A172 (cell line): Measurements from ENCODE around the gene FOXP2. TPM values are rescaled to one million over a fixed set of nuclear protein-coding genes. Genes with fewer than 3 reads are reported as not detected.
"Not testable (repeated sequence)": the region's sequence is repeated elsewhere in the genome, so short reads cannot be mapped to it uniquely, and the experiment has no call there.

Source experiments
- DNase-seq: peaks from one replicate; pipeline ENCODE4 v3.0.0-alpha.2; 2015; ENCODE audit warnings: low spot score
- total RNA-seq: library from RNA; depleted of rRNA; stranded (reverse); fragments of >200 nt; shearing (Covaris generic); gene quantifications from 2 replicates; pipeline ENCODE4 v1.2.3, GENCODE V29; 2014

The FOXP2 gene
- total RNA-seq, 1 experiment from 2014 or later, result 0.12 TPM

GRCh38 chr7:114590298-114590697 is 175.7 kb downstream of the FOXP2 start:
- DNase-seq, result no peak

GRCh38 chr7:114598946-114599345 is 184.3 kb downstream of the FOXP2 start:
- no peak for DNase-seq

- DNase-seq, result no peak
These were observed 191.5 kb downstream of the FOXP2 start for GRCh38 chr7:114606100-114606499.

GRCh38 chr7:114608822-114609221 is 194.2 kb downstream of the FOXP2 start:
- DNase-seq, result not testable (repeated sequence)

DNA sequence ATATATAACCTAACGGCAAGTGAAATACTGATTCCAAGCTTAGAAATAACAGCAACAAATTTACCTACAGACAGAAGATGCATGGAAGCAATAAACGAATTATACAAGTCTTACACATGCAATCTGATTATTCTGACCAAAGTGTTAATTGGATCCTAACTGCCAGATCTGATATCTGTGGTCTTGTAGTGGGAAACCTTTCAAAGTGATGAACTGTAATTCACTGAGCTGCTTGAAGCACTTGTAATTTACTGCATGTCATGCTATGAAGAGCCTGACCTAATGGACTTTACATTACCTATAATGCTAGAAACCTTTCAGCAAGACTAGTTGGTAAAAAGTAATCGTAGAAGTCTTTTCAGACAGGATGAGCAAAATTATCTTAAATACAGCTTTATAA is 205.6 kb downstream of the FOXP2 start:
- DNase-seq, result no peak

DNA sequence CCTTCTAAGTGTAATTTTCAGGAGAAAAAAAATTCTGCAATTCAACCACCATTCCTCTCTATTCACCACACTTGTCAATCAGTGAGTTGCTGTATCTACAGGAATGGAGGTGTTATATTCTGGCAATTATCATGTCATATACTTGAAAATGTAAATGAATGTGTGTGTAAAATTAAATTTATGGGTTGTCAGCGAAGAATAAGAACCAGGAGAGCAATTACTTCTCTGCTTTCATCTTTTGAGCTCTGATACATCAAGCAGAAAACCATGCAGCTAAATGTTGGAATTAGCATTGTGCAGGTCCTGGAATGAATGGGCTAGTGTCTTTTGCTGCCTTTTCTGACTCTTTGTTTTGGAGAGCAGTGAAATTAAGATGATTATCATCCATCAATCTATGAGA is 207.6 kb downstream of the FOXP2 start:
- no peak for DNase-seq

DNA sequence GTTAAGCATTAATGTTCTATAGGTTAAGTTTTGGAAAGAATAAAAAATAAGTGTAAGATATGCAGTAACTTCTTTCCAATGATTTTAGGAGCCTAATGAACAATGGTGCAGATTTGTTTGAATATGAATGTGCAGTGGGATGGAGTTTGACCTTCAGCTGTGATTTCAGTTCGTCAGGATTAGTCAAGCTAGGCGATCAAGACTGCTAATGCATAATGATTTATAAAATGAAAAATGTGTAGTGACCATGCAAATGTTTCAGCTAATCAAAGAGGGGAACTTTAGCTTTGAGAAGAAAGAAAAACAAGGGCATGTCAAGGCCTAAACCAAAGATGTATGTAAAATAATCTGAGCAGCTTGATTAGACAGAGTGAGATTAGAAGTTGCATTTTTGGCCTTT is 208.5 kb downstream of the FOXP2 start:
- no peak for DNase-seq

GRCh38 chr7:114627231-114627630 is 212.6 kb downstream of the FOXP2 start:
- DNase-seq, result no peak

- no peak for DNase-seq
These were observed 213.7 kb downstream of the FOXP2 start for GRCh38 chr7:114628362-114628761.

GRCh38 chr7:114629762-114630161 is 215.1 kb downstream of the FOXP2 start:
- no peak for DNase-seq

DNA sequence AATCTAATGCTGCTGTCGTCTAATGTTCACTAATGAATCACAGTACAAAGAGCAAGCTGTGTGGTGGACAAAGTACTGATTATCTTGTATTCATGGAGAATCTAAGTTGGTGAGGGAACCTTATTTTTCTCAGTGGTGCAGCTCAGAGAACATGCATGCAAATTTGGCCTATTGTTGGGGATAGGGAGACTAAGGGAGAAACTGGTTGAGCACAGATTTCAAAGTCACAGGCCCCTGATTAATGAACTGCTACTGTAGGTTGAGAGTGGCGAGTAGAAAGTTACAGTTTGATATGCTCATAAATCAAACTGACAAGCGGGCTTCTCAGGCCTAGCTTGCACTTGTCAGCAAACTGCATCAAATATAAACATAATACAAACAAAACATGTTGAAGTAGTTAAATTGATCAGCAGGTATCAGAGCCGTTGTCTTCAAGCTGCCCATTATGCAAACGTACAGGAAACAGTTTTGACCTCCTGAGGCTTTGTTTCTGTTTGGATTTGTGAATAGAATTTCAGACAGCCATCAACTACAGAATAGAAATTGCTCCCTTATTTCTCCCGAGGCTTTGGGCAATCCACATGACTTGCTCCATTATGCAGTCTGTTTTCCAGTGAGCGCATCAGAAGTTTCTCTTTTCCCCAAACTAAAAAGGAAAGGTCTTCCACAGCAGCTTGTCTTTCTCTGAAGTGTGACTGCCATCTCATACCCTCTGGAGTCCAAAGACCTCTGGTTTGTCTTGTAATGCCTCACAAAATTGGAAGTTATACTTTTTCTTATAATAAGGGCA is 215.8 kb downstream of the FOXP2 start:
- no peak for DNase-seq

GRCh38 chr7:114631249-114631822 is 216.7 kb downstream of the FOXP2 start:
- no peak for DNase-seq

- no peak for DNase-seq
These were observed 224.8 kb downstream of the FOXP2 start for GRCh38 chr7:114639451-114639850.

GRCh38 chr7:114644455-114644854 is 229.8 kb downstream of the FOXP2 start:
- DNase-seq, result no peak

DNA sequence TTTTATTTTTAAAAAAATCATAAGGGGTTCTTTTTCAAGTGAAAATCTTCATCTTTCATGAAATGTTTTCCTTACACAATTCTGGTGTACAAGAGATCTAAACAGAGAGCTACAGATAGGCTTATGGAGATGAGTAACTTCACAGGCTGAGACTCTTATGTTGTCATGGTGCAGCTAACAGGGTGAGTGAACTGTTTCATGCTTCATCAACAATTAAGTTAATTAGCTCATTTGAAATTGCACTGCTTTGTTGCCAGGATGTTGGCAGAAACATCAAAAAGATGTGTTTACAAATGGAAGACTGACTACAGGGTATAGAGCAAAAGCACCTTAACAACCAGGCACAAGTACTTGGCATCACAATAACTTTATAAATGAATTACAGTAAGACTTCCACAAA is 230.8 kb downstream of the FOXP2 start:
- DNase-seq, result no peak

DNA sequence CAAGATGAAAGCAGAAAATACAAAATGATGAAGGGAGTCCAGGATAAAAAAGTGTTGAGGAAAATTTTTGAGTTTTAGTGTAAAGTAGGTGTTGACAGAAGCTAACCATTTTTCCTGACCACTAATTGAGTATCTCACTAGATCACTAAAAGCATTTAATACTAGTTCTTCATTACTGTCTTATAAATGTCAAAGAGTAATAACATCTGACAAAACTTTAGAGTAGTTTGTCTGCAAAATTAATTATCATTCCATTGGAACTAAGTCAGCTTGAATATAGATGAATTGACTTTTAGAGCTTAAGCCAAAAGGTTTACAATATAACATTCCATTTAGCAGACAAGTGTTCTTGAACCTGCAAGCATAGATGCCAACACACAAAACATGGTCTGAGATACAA is 232.9 kb downstream of the FOXP2 start:
- DNase-seq, result no peak

GRCh38 chr7:114648117-114648516 is 233.5 kb downstream of the FOXP2 start:
- no peak for DNase-seq

- DNase-seq, result no peak
These were observed 234.1 kb downstream of the FOXP2 start for GRCh38 chr7:114648680-114649079.

DNA sequence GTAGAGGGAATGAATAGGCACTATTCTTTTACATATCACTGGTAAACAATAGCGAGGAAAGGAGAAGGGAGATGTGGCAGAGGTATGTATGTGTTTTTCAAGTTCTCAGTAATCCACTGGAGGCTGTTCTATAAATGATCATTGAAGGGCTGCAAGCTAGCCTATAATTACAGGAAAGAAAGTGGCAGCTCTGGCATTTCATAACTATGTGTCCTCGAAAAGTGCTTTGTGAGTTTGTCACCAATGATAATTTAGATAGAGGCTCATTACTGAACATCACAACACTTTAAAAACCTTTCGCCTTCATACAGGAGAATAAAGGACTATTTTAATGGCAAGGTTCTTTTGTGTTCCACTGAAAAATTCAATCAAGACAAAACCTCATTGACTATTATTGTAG is 235.1 kb downstream of the FOXP2 start:
- DNase-seq, result no peak

DNA sequence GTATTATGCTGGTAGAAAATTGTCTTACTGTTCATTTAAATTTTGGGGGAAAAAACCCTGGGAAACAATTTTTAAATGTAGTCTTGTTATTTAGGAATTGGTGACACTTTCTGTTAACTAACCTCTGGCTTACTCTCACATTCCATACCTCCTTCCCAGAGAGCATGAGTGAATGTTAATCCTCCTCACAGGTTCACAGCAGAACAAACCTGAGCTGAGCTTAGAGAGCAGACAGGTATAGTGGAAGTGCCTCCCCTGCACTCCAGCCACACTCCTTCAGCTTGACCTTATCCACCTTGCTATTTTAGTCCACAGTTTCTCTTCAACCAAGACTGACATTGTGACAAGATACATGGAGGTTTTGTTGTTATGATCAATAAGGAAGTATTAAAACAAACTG is 235.9 kb downstream of the FOXP2 start:
- no peak for DNase-seq

- DNase-seq, result no peak
These were observed 237.4 kb downstream of the FOXP2 start for GRCh38 chr7:114652041-114652440.

GRCh38 chr7:114653364-114654088 is 238.9 kb downstream of the FOXP2 start:
- no peak for DNase-seq

DNA sequence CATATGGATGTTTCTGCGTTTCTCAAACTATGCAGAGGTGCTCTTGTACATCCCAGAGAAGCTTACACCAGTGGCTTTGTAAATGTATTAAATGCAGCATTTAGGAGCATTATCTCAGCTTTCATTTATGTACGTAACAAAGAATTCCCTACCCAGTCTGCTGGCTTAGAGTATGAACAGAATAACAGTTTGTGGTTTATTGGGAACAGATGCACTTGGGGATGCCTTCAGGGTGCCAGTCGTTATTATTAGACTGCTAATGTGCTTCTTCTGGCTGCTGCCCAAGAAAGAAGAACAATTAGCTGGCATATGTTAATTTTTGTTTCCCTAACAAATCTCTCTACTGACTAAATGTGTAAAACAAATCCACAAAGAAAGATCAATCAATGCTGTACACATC is 241.9 kb downstream of the FOXP2 start:
- no peak for DNase-seq
